Lung (tissue), 12 donors: Measurements from ENCODE around the gene MINK1. TPM values are rescaled to one million over a fixed set of nuclear protein-coding genes. Genes with fewer than 3 reads are reported as not detected.

ENCODE experiments used
- ATAC-seq: fragments of 200-7000 bp; cut with Tn5 transposase; one replicate; pipeline ENCODE4 v1.9.1; 2020; ENCODE audit warnings: moderate number of reproducible peaks; ENCODE audit not compliant: insufficient read depth, low FRiP score
- DNase-seq, 3 donors: peaks; one replicate each; pipeline ENCODE4 v3.0.0-alpha.2; 2013 to 2017
- H3K27ac ChIP-seq, 2 donors: one replicate each; pipeline ENCODE4 v1.5.1; 2013; ENCODE audit warnings: mild to moderate bottlenecking in 2 of 2, moderate library complexity in 2 of 2, control low read depth in 1 of 2, inconsistent platforms in 1 of 2, low read depth in 1 of 2, low read length in 1 of 2
- H3K27me3 ChIP-seq, 3 donors: one replicate each; pipeline ENCODE4 v1.5.1; 2013; ENCODE audit warnings: low read length in 2 of 3; ENCODE audit not compliant: control insufficient read depth in 3 of 3, insufficient read depth in 3 of 3
- H3K36me3 ChIP-seq, 4 donors: one replicate each; pipeline ENCODE4 v1.5.1; 2013; ENCODE audit warnings: low read length in 4 of 4, mild to moderate bottlenecking in 1 of 4, moderate library complexity in 1 of 4; ENCODE audit not compliant: control insufficient read depth in 4 of 4, insufficient read depth in 4 of 4
- H3K4me1 ChIP-seq, 5 donors: one replicate each; pipeline ENCODE4 v1.5.1; 2013; ENCODE audit warnings: low read length in 5 of 5, mild to moderate bottlenecking in 2 of 5, moderate library complexity in 1 of 5; ENCODE audit not compliant: control insufficient read depth in 5 of 5, insufficient read depth in 5 of 5
- H3K4me3 ChIP-seq: one replicate; pipeline ENCODE4 v1.5.1; 2013; ENCODE audit warnings: mild to moderate bottlenecking, control low read depth, moderate library complexity
- H3K9ac ChIP-seq, 2 donors: one replicate each; pipeline ENCODE4 v1.5.1; 2013; ENCODE audit warnings: low read length in 2 of 2, control low read depth in 1 of 2; ENCODE audit not compliant: insufficient read depth in 1 of 2
- H3K9me3 ChIP-seq, 4 donors: one replicate each; pipeline ENCODE4 v1.5.1; 2013; ENCODE audit warnings: low read length in 3 of 4, mild to moderate bottlenecking in 1 of 4, moderate library complexity in 1 of 4; ENCODE audit not compliant: control insufficient read depth in 4 of 4, insufficient read depth in 3 of 4
- WGBS, 2 donors: extraction: QIAGEN DNeasy Blood & Tissue Kit; methylation state at CpG; one replicate each; pipeline ENCODE4 v1.1.7; 2013; 5-methylcytosine and 5-hydroxymethylcytosine counted together
- polyA plus RNA-seq, 2 donors: library from polyadenylated mRNA; stranded (reverse); fragments of 200-250 nt; gene quantifications; one replicate each; pipeline ENCODE4 v1.2.1, GENCODE V29; 2013
- total RNA-seq, 2 donors: library from RNA; depleted of rRNA in 1 of 2; stranded (reverse); fragments of >200 nt in 1 of 2; gene quantifications; one replicate each; pipeline ENCODE4 v1.2.1, GENCODE V29; 2014 to 2021
- TF ChIP-seq, protein P1 (sequence below): IDR thresholded peaks from 2 replicates; pipeline ENCODE4 v1.5.1; 2012; ENCODE audit warnings: mild to moderate bottlenecking; ENCODE audit errors: control extremely low read depth, extremely low read depth
- donor health status: control.
- donor health status: control.
- donor health status: Bipolar disorder and iron deficiency.
- donor health status: healthy.
- donor health status: DM: yes; HTN: yes; CAD: no.

MINK1 gene
- total and polyA plus RNA-seq, 4 donors = 36.5 to 95.4 (median 51.0) TPM

DNA sequence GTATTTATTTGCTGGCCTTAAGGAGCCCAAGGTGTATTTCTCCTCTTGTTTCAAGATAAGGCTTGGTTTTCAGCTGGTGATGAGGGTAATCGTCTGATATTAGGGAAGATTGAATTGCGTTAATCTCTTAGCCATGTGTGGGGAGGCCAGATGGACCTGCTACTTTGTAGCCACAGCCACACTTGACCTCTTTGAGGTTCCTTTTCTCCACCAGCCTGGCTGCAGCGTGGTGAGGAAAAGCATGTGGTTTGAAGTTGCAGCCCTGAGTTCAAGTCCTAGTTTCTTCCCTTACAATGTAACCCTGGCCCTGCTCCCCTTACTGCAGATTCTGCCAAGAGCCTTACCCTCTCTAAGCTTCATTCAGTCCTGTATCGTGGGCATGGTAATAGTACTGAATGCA is 3.1 kb downstream of the MINK1 start:
- no peak overlapping the region for H3K4me3 ChIP-seq
- DNase-seq = no peak
- no peaks in the 10 kb centered on the region for H3K36me3 ChIP-seq
- TF ChIP-seq, protein P1, sequence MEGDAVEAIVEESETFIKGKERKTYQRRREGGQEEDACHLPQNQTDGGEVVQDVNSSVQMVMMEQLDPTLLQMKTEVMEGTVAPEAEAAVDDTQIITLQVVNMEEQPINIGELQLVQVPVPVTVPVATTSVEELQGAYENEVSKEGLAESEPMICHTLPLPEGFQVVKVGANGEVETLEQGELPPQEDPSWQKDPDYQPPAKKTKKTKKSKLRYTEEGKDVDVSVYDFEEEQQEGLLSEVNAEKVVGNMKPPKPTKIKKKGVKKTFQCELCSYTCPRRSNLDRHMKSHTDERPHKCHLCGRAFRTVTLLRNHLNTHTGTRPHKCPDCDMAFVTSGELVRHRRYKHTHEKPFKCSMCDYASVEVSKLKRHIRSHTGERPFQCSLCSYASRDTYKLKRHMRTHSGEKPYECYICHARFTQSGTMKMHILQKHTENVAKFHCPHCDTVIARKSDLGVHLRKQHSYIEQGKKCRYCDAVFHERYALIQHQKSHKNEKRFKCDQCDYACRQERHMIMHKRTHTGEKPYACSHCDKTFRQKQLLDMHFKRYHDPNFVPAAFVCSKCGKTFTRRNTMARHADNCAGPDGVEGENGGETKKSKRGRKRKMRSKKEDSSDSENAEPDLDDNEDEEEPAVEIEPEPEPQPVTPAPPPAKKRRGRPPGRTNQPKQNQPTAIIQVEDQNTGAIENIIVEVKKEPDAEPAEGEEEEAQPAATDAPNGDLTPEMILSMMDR = no peak
- peaks cover 15 to 42% (median 20%) of the 10 kb centered on the region in 5 donors for H3K4me1 ChIP-seq
- ATAC-seq = no peak
- no peaks in the 10 kb centered on the region for H3K27me3 ChIP-seq
- no peak overlapping the region for H3K9ac ChIP-seq
- WGBS, 2 donors = 58 to 72% methylated on average over 4 of the region's 4 CpGs
- H3K27ac ChIP-seq = peak overlapping the region in 1 of 2 donors; percentile 62
- H3K9me3 ChIP-seq = no peaks in the 10 kb centered on the region

DNA sequence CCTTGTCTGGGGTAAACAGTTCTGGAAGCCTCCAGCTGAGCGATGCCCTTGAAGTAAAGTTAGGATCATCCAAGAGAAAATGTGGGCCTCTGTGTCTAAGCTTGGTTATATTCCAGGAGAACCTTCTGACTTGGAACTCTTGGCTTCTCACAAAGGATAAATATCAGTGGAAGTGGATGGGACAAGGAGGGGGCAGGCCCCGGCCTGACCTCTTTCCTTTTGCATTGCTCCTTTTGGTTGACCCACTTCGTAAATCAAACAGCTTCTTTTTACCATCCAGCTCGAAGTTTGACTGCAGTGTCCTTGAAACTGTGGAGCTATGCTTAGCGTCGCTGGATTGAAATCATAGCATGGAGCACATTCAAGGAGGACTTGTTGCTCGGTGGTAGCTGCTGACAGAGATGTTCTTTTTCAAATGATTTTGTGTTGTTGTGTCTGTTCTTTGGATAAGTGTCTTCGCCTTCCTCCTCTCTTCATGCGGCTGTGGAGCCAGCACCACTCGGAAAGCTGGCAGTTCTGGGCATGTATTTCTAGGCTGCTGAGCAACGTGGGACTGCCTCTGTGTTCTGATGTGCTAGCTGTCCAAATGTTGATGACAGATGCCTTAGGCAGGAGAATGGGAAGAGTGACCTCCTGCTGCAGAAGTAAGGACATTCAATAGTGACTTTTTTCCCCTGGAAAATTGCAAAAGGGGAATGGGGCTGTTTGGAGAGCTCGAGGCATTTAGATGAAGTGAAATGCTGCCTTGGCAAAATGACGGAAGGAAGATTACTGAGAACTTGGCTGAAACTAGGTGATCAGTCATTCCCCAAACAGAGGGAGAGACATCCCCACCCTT is 4.5 kb downstream of the MINK1 start:
- DNase-seq = peak; percentile 17 to 76 (median 71)
- ATAC-seq = no peak
- Histone ChIP-seq H3K36me3 (no peaks in the 10 kb centered on the region), H3K27me3 (no peaks in the 10 kb centered on the region), H3K27ac (peak overlapping the region; percentile 42 to 47), H3K9ac (peak overlapping the region in 1 of 2 donors; percentile 14), H3K4me1 (peaks cover 15 to 42% (median 21%) of the 10 kb centered on the region in 5 donors), H3K4me3 (no peak overlapping the region), H3K9me3 (no peaks in the 10 kb centered on the region)
- TF ChIP-seq, protein P1 = no peak
- 56 to 79% methylated on average over 13 of the region's 13 CpGs for WGBS, 2 donors

DNA sequence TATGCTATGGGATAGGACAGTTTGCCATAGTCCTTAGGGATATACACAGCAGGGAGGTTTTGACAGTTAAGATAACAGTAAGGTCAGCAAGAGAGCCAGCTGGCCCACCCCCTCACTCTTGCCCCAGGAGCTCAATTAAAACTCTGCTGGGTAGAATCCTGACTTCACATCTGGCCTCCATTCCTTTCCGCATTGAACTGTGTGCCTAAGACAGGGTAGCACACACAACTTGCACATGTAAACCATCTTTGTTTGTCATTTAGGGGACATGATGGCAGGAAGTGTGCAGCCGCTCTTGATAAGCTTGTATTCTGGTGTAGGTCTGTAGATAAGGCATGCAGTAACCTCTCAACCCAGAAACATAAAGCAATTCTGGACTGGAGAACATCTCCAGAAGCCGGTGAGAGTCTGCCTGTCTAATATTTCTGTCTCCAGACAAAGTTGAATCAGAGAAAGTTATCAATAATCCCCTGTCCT is 5.2 kb downstream of the MINK1 start:
- DNase-seq (no peak), ATAC-seq (no peak)
- TF ChIP-seq, protein P1 = no peak
- WGBS, 2 donors = 72 to 81% methylated on average over 3 of the region's 3 CpGs
- H3K9ac ChIP-seq = peak overlapping the region in 1 of 2 donors; percentile 14
- H3K36me3 ChIP-seq = no peaks in the 10 kb centered on the region
- peak overlapping the region in 1 of 2 donors; percentile 39 for H3K27ac ChIP-seq
- H3K4me1 ChIP-seq = peaks cover 15 to 42% (median 23%) of the 10 kb centered on the region in 5 donors
- no peaks in the 10 kb centered on the region for H3K27me3 ChIP-seq
- H3K4me3 ChIP-seq = no peak overlapping the region
- no peaks in the 10 kb centered on the region for H3K9me3 ChIP-seq
